ELF-1 (cell line): ENCODE data around the gene GIGYF2.

Source experiments
- DNase-seq: peaks from one replicate; pipeline ENCODE4 v3.0.0-alpha.2; 2016; ENCODE audit warnings: low read depth, low spot score

GIGYF2 gene

DNA sequence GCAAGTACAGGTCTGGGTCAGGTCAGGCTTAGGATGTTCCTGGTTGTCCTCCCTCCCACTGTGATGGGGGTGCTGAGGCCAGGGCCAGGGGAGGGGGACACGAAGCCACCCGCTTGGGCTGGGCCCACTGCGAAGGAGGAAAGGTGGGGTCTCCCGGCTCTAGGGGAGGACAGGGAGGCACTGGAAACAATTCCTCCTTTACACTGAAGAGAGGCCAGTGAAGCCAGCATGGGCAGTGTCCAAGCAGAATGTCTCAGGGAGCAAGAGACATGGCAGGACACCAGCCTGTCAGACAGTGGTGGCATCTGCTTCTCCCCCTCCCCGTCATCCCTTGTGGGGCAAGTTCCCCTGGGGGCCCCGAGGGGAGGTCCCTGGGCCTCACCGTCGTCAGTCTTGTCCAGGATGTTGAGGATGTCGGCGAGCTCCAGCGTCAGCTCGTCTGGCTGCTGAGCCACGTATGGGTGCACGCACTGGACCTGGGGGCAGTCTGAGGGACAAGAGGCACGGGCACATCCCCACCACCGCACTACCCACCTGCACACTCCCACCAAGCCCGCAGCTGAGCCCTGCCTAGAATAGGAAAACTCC lies 183.7 kb downstream of the GIGYF2 start:
- no peak for DNase-seq

DNA sequence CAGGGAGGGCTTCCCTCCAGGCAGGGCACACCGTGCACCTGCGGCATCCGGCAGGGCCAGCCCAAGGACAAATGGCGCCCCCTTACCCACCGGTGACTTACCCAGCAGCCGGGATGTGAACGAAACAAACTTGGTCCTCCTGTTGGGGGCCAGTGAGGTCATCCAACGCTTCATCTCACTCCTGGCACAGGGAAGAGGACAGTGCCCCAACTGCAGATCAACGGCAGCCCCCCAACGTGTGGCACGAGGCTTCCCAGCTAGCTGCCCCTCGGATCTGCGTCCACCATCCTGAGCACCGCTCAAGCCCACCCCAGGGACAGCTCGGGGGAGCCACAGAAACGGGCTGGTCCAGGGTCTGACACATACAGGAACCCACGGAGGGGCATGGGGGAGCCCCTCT lies 185.0 kb downstream of the GIGYF2 start:
- no peak for DNase-seq

DNA sequence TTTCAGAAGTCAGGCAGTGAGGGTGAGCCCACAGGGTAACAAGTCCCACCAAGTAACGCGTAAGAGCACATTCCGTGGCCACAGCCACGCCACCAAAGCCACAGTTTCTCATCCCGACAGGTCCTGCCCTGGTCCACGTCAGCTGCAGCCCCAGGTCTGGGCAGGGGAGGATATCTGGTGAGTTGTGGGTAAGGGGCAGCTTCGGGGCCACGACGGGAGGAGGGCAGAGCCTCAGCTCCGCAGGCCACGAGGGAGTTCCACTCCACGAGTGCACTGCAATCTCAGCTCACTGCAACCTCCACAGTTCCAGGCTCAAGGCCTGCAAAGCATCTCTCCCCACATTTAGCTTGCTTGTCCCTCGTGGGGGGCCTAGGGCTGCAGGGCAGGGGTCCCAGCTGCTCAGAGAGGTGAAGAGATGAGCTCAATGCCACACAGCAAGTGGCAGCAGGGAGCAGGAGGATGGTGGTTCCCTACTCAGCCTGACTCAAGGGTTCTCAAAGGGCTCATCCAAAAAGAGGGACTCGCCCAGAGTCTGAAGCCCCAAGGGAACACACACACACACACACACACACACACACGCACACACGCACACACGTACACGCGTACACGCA lies 185.5 kb downstream of the GIGYF2 start:
- DNase-seq = no peak

DNA sequence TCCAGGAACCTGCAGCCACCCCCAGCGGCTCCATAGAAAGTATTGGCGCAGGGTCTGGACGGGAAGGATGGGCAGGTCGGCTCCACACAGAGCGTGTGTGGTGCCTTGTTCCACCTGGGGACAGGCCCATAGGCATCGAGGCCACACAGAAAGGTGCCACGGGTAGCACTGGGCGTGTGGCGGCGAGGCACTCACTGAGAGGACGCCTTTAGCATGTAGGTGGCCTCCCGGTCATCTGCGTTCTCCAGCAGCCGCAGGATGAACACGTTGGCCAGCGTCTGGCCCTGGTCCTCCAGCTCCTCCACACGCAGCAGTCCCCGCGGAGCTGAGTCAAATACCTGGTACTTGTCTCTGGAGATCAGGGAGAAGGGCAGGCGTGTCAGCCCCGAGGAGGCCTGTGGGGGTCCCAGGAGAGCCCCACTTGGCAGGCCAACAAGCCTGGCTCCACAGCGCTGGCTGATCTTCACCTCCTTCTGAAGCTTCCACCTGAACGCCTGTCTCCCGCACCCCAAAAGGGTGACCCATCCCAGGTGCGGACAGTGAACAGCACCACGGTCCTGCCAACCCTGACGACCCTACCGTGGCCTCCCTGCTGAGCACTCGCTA lies 186.1 kb downstream of the GIGYF2 start:
- no peak for DNase-seq

DNA sequence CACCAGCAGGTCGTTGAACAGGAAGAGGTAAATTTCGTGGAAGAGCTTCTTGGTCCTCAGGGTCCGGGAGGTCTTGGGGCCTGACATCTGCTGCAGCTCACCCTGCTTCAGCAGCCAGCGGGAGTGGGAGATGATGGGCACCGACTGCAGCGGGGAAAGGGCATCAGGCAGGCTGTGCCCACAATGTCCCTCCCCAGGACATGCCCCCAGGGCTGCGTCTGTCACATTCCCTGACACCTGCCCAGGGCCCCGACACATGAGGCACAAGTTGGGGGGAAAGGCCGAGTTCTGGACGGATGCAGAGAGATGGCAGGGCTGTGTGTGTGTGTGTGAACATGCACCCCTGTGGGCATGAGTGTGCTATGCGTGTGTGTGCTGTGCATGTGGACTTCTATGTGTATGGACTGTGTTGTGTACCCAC lies 186.9 kb downstream of the GIGYF2 start:
- DNase-seq = no peak

DNA sequence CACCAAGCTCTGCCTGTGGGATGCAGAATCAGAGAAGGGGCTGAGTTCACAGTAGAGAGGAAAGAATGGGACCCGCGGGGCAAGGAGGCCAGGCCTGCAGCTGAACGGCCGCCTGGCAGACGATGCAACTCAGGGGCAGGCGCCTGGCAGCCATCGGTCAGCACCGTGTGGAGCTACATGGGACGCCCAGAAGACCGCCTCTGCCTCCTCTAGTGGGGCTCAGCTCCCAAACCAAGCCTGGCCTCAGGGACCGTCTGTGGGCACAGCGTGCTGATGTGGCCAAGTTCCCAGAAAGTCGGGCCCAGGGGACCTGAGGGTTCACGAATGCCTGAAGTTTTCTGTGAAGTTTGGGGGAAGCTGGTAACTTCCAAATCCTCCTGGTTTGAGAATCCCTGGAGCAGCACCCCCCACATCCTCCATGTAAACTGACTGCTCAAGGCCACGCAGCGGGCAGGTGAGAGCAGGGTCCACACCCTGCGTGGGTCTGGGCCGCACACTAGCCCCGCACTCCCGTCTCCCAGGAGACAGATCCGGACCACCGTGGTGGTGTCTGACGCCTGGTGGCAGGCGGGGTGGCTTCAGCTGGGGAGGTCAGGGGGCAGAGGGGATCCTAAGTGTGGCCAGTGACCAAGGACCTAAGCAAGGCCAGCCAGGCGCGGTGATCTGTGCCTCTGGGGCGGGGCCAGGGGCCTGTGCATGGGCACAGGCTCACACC lies 187.6 kb downstream of the GIGYF2 start:
- DNase-seq = no peak

DNA sequence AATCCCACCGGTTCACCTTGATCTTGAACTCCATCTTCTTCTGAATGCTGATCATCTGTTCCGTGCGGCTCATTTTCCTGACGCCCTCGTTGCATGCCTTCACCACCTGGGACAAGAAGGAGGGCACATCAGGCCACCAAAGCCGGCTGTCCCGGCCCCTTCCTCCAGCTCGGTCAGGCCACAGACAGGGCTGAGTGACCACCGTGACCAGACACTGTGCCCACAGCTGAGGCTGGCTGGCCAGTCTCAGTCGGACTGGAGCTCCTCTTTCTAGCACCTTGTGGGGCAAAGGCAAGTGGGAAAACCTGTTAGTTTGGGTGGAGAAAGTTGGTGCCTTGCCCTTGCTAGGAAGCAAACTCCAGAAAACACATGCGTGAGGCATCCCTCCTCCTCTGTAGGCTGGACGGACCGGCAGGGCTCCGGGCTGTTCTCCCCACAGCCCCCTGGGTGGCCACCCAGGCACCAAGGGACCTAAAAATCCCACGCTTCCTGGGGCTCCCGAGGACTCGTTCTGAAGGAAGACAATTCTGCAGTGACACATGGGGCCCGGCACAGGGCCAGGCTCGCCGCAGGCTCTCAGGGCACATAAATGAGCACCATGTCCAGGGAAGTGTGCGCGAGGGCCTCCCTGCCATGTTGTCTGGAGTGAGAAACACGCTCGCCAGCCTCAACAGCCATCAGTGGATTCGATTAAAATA lies 188.3 kb downstream of the GIGYF2 start:
- DNase-seq = no peak

DNA sequence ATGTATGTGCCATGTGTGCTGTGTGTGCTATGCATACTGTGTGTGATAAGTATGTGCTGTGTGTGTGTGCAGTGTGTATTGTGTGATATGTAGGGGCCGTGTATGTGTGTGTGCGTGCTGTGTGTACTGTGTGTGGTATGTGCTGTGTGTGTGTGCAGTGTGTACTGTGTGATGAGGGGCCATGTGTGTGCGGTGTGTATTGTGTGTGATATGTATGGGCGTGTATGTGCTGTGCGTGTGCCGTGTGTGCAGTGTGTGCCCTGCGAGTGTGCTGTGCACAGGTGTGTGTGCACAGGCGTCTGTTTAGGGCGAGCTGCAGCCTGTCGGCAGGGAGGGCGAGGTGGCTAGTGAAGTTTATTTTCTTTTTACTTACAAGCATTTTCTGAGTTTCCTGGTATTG lies 189.0 kb downstream of the GIGYF2 start:
- no peak for DNase-seq

DNA sequence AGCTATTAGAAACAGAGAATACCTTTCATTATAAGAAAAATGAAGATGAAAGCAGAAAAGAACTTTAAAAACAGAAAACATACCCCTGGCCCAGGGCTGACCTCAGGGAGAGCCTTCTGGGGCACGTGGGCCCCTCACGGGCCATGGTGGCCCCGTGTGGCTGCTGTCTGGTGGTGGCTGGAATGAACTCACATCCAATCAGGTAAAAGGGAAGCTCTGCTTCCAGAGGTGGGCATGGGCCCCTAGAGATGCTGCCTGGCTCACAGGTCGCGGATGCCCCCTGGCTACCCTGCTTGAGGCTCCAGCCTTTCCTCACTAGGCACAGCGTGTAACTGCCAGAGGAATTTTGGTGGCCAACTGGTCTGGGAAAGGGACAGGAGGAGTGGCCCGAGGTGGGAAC lies 189.5 kb downstream of the GIGYF2 start:
- no peak for DNase-seq

DNA sequence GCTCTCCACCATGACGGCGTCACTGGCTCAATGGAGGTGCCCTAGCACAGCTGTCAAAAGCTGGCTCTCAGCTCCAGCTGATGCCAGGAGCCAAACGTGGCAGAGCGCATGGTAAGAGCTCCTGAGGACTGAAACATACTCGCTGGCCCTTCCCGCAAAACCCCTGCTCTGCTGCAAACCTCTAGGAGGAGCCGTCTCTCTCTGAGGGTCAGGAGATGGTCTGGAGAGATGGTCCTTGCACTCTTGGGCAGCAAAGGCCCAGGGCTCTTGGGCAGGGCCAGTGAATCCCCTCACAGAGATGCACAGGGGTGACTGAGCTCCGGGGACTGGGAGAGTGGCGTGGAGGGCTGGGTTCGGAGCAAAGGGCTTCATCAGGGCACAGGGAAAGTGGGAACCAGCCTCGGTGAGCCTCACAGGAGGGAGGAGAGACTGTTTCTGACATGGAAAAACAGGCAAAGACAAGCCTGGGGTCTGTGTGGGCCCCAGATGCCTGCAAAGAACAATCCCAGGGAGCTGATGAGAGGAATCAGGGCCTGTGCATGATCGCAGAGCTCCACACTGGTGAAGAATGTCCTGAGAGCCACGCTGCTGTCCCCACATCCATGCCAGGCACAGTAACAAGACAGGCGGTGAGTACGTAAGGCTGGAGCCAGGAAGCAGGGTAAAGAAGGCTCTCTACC lies 190.2 kb downstream of the GIGYF2 start:
- no peak for DNase-seq

DNA sequence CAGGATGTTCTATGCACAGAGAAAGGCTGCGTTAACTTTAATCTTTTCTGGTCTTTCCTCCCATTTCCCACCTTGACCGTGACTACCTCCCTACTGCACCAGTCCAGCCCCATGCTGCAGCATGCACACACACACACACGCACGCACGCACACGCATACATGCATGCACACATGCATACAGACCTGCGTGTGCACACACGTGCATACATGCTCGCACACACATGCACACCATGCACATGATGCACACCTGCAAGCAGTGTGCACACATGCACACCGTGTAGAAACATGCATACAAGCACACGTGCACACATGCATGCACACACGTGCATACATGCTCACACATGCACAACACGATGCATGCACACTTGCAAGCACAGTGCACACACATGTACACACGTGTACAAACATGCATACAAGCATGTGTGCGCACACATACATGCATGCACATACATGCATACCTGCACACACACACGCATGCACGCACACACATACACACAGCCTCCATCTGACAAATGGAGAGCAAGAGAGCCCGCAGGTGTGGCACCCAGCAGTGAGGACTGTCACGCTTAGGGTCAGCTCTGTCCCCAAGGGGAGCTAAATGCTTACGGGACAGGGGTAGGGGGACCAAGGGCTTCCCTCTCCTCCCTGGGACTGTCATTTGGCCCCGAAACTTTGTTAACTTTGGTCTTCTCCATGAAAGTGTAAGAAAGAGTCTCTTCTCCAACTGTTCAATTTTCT lies 191.1 kb downstream of the GIGYF2 start:
- DNase-seq = no peak

DNA sequence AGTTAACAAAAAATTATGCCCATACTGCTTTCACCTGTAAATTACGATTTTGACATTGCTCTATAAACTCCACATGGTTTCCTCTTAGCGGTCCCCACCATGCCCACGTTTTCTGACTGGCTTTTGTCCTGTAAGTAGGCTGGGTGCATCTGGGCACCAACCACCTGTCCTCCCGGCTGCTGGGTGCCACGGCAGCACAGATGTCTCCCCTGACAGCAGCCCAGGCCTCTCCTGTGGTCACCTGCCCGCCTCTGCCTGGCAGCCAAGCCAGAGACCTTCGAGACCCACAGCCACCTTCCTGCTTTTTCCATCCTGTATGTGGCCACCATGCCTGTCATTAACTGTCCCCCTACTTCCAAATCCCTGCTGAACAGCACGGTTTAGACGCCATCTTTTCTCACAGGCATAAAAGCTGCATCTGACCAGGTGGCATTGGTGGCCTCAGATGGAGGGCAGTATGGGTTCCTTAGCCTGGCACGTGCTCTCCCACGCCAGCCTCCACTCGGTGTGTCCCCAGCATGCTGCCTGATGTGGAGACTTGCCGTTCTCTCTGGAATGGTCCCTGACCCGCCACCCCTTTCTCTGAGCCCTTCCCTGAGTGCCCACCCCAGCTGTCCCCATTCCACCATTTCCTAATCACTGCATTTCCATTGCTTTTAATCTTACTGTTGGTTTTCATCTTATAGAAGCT lies 191.9 kb downstream of the GIGYF2 start:
- no peak for DNase-seq

DNA sequence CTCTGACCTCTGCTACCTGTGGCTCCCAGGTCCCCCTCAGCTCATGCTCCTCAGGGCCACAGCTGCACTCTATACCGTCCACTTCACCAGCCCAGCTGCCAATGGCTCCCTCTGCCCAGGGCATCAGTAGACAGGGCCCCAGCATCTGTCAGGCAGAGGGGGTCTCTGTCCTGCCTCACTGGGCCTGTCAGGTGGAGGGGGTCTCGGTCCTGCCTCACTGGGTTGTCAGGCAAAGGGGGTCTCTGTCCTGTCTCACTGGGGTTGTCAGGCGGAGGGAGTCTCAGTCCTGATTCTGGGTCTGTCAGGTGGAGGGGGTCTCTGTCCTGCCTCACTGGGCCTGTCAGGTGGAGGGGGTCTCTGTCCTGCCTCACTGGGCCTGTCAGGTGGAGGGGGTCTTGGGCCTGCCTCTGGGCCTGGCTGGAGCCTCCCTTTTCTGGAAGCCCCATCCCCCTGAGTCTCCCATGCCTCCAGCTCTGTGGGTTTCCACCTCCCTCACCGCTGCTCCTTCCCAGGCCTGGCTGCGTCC lies 192.8 kb downstream of the GIGYF2 start:
- no peak for DNase-seq

DNA sequence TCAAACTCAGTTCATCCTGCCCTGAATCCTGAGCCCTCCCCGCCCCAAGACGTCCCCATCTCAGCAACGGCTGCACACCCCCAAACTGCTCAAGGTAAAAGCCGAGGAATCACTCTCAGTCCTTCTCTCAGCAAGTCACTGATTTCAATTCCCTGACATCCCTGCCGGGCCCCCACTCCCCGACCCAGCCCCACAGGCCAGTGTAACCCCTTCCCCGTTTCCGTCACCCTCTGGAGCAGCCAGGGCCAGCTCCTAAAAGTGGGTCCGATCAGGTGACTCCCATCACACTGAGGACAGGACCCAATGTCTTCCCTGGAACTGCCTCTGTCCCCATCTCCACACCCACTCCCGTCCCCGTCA lies 193.4 kb downstream of the GIGYF2 start:
- no peak for DNase-seq

DNA sequence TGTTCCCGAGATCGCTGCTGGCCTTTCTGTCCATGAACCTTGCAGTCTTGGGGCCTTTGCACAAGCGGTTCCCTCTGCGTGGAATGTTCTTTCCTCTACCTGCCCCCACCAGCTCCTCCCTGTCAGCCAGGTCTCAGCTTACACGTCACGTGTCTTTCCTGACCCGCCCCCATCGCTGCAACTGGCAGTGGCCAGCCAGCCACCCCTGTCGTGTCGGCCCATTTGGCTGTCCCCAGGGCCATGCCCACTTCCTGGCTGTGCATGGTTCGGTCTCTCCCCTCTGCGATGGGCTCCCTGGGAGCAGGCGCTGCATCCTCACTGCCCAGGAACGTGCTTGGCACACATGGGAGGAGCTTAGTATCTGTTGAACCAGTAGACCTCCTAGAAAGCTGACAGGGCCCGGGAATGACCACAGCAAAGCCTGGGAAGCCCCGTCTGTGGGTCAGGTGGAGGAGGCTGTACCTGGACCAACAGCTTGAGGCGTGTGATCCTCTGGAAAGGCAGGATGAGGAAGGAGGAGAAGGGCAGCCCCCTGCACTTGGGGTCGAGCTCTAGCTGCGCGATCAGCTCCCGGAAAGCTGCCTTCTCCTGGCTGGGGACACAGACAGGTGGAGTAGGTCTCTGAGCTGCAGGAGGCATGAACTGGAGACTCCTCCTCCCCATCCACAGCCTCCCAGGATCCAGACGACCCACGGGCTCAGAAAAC lies 193.9 kb downstream of the GIGYF2 start:
- DNase-seq = peak; percentile 70

DNA sequence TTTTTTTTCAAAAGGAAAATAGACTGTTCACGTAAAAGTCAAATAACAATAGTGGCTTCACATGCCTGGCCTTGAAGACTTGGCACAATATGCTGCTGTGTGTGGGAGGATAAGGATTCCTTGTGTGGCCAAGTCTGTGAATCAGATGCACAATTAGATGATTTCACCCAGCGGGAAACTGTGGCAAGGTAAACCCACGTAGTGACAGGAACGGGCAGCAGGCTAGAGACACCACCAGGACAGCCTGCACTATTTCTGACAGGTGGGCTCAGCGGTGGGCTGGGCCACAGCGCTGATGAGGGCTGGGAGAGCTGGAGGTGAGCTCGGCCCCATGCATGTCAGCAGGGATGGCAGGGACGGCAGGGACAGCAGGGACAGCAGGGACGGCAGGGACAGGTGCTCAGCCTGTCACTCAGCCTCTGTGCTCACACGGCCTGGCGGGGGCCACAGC lies 194.5 kb downstream of the GIGYF2 start:
- DNase-seq = no peak

DNA sequence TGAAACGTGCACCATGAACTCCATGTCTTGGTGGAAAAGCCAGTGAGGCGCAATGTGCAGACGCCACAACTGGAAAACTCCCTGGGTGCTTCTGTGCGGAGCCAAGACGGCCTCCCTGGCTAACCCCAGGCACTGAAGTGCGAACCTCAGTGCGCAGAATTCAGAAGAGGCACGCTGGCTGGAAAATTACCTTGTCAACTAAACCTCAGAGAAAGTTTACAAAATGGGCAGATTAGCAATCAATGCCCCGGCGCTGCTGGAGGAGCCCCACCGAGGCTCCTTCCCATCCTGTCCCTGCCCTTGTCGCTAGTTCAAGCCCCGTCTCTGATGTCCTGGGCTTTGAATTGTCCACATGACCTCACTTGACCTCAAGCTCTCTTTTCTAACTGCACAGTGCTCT lies 195.1 kb downstream of the GIGYF2 start:
- no peak for DNase-seq

DNA sequence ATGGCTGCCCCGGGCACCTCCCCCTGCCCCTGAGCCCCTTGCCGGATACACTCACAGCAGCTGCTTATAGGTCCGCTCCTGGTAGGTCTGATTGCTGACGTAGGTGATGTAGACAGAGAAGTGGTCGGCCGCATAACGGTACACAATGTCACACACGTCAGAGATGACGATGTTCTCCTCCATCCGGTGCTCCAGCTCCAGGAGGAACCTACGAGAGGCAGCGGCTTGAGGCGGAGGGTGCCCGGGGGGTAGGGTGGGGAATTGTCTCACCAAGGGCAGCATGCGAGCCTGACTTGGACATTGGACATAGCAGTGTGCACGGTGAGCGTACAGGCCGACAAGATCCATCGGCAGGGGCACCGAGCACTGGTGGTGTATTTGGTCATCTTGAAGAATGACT lies 195.7 kb downstream of the GIGYF2 start:
- DNase-seq = no peak

DNA sequence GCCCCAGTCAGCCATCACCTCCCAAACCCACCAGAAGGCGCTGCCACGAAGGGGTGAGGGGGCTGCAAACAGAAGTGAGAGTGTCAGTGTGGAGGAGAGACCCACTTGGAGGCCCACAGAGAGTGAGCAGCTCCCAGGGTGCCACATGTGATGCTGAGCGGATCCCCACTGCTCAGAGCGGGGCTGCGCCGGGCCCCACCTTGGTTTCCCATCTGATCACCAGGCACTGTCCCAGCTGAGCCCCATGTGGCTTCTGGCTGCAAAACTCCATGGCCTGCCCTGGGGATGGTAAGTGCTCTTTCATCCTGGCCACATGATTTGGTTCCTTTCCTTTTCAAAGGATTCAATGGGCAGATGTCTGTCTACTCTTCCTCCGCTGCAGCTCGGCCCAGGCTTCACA lies 196.7 kb downstream of the GIGYF2 start:
- DNase-seq = no peak
